Lung microvascular endothelial cell (primary cell): Measurements from ENCODE around the gene EEPD1. TPM values are rescaled to one million over a fixed set of nuclear protein-coding genes. Genes with fewer than 3 reads are reported as not detected.
"Not testable (repeated sequence)": the region's sequence is repeated elsewhere in the genome, so short reads cannot be mapped to it uniquely, and the experiment has no call there.

Experiments
- DNase-seq, 2 donors: peaks; one replicate each; pipeline versions ENCODE4 v3.0.0 to v3.0.0-alpha.2; 2010; ENCODE audit warnings: low read depth in 2 of 2
- total RNA-seq: library from RNA; depleted of rRNA; stranded (reverse); fragments of >200 nt; gene quantifications from 2 replicates; pipeline ENCODE4 v1.2.1, GENCODE V29; 2014

The EEPD1 gene
- total RNA-seq: 0.20 and 0.65 TPM in 2 replicates

- peak; percentile 99 to 100 for DNase-seq
These were observed at the start of gene EEPD1 for GRCh38 chr7:36152756-36153570. Gene EEPD1, plus strand, starts transcription at chr7:36153254. Its CDS starts 1,071 bp downstream, at chr7:36154325.

DNA sequence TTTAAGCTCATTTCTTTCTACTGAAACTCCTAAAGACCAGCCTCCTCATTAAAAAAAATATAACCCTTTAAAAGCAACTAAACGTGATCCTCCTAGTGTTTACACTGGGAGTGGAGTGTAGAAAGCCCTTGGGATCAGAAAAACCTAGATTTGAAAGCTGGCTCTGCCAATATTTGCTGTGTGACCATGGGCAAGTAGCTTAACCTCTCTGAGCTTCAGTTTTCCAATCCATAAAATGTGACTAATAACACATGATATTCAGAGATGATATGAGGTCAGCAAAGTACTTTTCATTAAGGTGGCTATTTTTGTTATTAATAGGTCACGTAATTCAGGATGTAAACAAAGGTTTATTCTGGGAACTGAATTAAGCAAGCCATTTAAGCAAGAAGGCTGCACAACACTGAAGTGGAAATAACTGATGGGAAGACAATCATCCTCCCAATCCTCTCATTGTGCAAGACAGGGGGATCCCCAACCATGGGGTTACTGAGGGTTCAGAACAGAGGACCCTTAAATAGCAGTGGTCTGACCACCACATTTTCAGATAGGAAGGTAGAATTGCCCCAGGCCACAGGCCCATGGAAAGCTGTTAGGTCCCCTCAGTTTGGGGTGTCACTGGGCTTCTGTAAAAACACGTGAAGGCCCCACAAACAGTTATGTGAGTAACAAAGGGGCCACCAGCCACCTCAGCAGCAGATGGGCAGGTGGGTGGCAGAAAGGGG lies 49.1 kb upstream of the EEPD1 start:
- DNase-seq: no peak

DNA sequence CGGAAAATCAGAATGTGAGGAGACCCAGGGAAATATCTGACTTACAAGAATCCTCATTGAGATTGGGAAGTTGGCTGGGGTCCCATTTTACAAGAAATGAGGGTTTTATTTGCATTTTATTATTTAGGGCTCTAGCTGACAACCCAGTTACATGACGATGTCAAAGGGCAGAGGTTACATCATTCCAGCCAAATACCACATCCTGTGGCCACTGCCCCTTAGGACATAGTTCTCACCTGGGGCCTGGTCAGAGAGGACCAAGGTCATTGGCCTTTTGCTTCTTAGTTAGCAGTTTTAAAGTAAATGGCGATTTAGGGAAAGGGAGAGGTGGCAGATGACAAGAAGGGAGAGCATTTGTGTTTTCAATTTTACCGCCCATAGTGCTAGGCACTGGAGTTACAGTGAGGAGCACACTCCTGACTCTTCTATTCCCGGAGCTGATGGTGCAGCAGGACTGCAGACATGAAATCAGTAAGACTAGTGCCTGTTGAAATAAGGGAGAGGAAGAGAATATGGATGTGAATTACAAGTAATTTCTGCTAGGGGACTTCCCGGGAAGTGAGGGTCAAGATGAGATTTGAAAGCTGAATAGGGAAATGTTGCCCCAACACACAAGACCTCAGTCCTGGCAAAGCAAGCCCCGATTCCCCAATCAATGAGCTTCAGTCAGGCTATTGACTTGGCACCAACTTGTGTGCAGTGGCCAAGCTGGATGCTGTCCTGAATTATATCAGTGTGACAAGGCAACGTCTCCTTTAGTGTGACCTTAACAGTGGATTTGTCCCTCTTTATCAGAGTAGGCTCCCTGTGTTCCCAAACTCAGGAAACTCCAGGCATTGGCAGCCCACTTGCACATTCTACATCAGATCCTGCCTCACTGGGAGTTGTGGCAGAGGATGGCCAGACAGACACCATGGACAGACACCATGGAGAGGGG lies 45.8 kb upstream of the EEPD1 start:
- not testable (repeated sequence) for DNase-seq

DNA sequence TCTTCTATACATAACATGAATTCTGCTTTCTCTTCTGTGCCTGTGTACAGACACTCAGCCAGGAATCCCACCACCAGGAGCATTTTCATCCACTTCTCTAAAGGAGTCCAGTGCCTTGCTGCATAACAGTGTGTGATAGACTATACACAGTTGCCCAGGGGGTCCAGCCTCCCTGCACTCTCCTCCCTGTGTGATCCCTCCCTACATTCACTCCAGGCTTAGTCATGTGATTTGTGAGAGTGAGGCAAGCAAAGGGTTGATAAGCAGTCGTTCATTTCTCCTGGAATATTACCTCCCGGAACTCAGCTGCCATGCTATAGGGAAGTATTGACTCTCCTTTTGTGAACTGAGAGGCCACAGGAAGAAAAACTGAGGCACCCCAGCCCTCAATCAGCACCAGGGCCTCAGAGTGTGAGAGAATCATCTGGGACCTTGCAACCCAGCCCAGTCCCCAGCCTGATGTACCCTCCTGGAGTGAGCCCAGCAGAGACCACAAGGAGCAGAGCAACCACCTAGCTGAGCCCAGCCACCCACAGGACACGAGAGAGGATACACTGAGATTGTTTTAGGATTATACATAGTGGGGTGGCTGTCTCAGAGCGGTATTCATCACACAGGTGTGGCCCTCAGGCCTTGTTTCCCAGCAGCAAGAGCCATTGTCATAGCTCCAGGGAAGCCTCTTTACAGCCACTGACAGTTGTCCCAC lies 45.0 kb upstream of the EEPD1 start:
- no peak for DNase-seq

DNA sequence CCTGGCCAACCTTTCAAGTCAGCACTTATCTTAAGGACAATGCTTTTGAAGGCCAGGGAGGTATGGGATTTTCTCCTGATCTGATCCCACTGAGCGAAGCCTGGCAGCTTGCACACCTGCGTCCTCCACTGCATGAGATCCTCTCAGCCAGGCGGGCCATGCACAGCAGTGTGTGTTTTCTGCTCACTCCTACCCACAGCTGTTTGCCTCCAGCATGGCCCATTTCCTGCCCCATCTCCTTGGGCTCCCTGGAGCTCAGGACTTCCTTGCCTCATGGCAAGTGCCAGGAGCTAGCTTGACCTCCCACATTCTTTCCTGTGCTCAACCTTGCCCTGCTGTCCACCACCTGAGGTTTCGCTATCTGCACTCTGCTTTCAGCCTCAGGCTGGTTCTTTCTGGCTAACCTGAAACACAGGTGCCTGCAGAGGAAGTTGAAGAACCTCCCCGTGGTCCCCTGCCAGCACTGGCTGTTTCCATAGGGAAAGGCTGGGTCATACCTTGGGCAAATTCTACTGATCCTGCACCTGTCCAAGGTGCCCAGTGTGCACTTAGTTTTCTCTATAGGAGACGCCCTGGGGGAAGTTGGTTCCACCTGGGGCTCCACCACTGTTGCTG lies 43.9 kb upstream of the EEPD1 start:
- no peak for DNase-seq

GRCh38 chr7:36110584-36110983 lies 42.5 kb upstream of the EEPD1 start:
- DNase-seq: no peak

DNA sequence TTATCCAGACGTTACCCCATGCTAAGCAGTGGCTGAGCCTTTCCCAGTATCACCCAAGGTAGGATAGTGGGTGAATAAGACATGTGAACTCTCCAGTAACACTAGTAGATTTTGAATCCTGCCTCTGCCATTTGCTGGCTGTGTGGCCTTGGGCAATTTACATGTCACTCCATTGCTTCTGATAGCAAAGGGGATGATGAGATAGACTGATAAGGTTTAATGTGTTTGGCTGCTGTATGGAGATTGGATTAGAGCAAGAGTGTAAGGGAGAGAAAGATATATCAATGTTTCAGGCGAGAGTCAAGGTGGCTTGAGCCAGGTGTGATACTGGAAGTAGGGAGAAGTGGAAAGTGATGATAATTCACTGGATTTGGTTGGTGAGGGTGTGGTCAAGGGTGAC lies 40.1 kb upstream of the EEPD1 start:
- DNase-seq: no peak

DNA sequence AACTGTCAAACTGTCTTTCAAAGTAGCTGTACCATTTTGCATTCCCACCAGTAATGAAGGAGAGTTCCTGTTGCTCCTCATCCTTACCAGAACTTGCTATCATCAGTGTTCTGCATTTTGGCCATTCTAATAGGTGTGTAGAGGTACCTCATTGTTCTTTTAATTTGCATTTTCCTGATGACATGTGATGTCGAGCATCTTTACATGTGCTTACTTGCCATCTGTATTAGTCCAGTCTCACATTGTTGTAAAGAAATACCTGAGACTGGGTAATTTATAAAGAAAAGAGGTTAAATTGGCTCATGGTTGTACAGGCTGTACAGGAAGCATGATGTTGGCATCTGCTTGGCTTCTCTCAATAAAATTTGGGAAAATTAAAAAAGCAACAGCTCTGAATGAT lies 38.7 kb upstream of the EEPD1 start:
- DNase-seq: no peak

- peak; percentile 59 to 94 for DNase-seq
These were observed 37.4 kb upstream of the EEPD1 start for GRCh38 chr7:36115448-36116321.

DNA sequence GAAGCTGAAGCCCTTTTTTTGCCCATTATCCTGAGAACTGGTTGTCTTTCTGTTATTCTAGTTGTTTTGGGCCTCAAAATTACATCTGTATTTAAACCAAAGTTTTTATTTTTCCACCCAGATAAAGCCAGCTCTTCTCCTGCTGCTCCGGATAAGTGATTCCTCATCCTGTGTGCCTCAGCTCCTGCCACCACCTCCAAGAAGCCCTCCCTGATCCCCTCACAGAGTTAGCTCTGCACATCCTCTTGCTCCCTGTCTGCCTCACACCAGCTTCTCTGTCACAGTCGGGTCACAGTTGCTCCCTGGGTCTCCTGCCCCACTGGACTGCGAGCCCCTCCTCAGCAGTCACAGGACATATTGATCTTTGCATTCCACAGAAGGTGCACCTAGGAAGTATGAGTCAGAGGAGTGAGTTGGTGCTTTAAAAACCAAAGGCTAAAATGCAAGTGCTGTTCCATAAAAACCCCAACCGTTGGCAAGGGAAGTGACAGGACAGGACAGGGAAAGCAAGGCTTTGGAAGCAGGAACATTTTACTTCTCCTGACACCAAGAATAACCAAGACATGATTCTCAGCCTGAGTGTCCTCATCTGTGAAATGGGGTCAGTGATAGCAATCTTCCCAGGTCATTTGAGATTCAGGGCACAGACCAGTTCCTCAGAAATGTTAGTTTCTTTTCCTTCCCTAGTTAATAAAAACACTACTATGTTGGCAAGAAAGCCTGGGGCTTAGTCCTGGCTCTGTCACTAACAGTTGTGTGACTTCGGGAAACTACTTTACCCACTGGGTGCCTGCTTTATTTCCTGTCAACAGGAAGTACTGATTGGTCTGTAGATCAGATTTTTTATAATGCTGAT lies 36.5 kb upstream of the EEPD1 start:
- DNase-seq: peak in 1 of 2 donors; percentile 25

- DNase-seq: peak in 1 of 2 donors; percentile 53
These were observed 35.7 kb upstream of the EEPD1 start for GRCh38 chr7:36117203-36117840.

DNA sequence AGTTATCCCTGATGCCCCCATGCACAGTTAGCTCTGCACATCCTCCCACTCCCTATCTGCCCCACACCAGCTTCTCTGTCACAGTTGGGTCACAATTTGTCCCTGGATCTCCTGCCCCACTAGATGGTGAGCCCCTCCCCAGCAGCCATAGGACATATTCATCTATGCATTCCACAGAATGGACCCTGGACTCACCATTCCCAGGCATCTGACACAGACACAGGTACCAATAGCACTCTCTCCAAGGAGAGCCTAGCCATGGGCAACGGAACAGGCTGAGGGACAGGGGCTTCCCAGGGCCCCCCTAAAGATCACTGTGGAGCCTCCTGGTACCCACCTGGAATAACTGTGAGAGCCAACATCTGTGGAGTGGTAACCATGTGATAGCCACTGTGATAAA lies 34.7 kb upstream of the EEPD1 start:
- no peak for DNase-seq

DNA sequence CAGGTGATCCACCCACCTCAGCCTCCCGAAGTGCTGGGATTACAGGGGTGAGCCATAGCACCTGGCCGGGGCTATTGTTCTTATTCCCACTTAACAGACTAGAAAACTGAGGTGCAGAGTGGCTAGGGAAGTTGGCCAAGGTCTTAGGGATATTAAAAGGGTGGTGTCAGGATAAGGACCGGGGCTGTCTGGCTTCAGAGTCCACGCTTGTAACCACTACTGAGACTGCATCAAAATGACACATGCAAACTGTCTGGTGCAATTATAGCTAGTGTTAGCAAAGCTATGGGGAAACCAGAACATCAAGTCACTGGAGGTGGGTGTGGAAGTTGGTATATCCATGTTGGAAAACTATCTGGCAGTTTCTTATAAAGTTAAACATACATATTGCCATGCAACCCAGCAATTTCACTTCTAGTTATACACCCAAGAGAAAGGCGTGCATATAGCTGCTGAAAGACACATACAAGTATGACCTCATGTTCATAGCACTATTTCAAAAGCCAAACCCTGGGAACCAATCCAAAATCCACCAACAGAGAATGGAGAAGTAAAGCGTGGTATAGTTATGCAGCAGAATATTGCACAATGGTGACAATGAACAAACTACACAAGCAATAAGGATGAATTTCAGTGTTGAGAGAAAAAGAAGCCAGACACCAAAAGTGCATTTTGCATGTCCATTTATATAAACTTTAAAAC lies 33.9 kb upstream of the EEPD1 start:
- DNase-seq: peak; percentile 76 to 90

GRCh38 chr7:36119983-36120646 lies 32.9 kb upstream of the EEPD1 start:
- DNase-seq: not testable (repeated sequence)

DNA sequence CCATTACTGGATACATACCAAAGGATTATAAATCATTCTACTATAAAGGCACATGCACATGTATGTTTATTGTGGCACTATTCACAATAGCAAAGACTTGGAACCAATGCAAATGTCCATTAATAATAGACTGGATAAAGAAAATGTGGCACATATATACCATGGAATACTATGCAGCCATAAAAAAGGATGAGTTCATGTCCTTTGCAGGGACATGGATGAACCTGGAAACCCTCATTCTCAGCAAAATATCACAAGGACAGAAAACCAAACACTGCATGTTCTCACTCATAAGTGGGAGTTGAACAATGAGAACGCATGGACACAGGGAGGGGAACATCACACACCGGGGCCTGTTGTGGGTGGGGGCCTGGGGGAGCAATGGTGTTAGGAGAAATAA lies 27.4 kb upstream of the EEPD1 start:
- DNase-seq: not testable (repeated sequence)

DNA sequence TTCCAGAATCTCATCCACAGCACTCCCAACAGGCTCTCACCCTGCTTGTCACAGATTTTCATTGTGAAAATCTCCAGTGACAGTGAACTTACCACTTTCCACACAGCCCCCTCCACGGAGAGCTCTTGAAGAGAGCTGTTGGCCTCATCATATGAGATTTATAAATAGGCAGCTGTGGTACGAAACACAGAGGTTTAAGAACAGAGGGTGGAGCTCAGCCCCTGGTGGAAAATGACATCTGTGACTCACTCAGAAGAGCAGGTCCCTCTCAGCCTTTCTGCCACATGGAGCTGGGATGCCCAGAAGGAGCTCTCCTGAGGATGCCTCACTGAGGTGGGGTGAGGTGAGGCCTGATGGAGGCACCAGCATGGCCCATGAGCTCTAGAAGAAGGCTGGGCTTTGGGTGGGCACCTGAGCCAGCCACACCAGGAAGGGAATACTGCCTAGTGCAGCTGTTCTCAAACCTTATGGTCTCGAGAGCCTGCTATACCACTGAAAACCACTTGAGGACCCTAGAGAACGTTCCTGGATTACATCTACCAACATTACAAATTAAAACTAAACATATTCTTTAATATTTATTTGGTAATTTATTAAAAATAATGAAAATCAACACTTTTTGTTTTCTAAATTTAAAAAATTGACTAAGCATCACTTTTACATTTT lies 25.8 kb upstream of the EEPD1 start:
- peak; percentile 41 to 53 for DNase-seq
